GM19193 (cell line): Measurements from ENCODE around the gene OLFML2A.

Source experiments
- POLR2A ChIP-seq: IDR thresholded peaks from 4 replicates; pipeline ENCODE4 v1.6.1; 2011; ENCODE audit not compliant: insufficient read depth, insufficient read length; ENCODE audit errors: extremely low read depth

The OLFML2A gene

GRCh38 chr9:124813501-124814163 is 36.7 kb downstream of the OLFML2A start:
- no peak for TF ChIP-seq POLR2A

- TF ChIP-seq POLR2A: no peak
Measured at GRCh38 chr9:124814164-124814535, 37.2 kb downstream of the OLFML2A start.

- no peak for TF ChIP-seq POLR2A
Measured at GRCh38 chr9:124815601-124816000, 38.7 kb downstream of the OLFML2A start.

GRCh38 chr9:124818431-124819281 is 41.7 kb downstream of the OLFML2A start:
- TF ChIP-seq POLR2A: no peak

GRCh38 chr9:124820698-124821623 is 44.0 kb downstream of the OLFML2A start:
- no peak for TF ChIP-seq POLR2A

- TF ChIP-seq POLR2A: no peak
Measured at GRCh38 chr9:124828489-124829333, 51.8 kb downstream of the OLFML2A start.

- no peak for TF ChIP-seq POLR2A
Measured at GRCh38 chr9:124829334-124829669, 52.4 kb downstream of the OLFML2A start.

- no peak for TF ChIP-seq POLR2A
Measured at GRCh38 chr9:124830593-124830992, 53.7 kb downstream of the OLFML2A start.

GRCh38 chr9:124831642-124832364 is 54.9 kb downstream of the OLFML2A start:
- TF ChIP-seq POLR2A: no peak

- no peak for TF ChIP-seq POLR2A
Measured at GRCh38 chr9:124834591-124834990, 57.7 kb downstream of the OLFML2A start.

GRCh38 chr9:124835026-124835557 is 58.2 kb downstream of the OLFML2A start:
- TF ChIP-seq POLR2A: no peak

GRCh38 chr9:124839612-124840299 is 62.8 kb downstream of the OLFML2A start:
- TF ChIP-seq POLR2A: no peak

- no peak for TF ChIP-seq POLR2A
Measured at GRCh38 chr9:124840300-124840833, 63.4 kb downstream of the OLFML2A start.

- no peak for TF ChIP-seq POLR2A
Measured at GRCh38 chr9:124841075-124841821, 64.3 kb downstream of the OLFML2A start.
